ENCODE measurements around the gene COL9A3. TPM values are rescaled to one million over a fixed set of nuclear protein-coding genes. Genes with fewer than 3 reads are reported as not detected.

COL9A3 gene
- total RNA-seq, result 1 to 10 TPM; 1.2 to 2.2 TPM
- under 1 TPM in 1 of 3 donors, not detected in 2; 0.15 TPM for polyA plus RNA-seq
- 0 to 2.0 (median 0.26) reads per million in 6 experiments for total RNA-seq

DNA sequence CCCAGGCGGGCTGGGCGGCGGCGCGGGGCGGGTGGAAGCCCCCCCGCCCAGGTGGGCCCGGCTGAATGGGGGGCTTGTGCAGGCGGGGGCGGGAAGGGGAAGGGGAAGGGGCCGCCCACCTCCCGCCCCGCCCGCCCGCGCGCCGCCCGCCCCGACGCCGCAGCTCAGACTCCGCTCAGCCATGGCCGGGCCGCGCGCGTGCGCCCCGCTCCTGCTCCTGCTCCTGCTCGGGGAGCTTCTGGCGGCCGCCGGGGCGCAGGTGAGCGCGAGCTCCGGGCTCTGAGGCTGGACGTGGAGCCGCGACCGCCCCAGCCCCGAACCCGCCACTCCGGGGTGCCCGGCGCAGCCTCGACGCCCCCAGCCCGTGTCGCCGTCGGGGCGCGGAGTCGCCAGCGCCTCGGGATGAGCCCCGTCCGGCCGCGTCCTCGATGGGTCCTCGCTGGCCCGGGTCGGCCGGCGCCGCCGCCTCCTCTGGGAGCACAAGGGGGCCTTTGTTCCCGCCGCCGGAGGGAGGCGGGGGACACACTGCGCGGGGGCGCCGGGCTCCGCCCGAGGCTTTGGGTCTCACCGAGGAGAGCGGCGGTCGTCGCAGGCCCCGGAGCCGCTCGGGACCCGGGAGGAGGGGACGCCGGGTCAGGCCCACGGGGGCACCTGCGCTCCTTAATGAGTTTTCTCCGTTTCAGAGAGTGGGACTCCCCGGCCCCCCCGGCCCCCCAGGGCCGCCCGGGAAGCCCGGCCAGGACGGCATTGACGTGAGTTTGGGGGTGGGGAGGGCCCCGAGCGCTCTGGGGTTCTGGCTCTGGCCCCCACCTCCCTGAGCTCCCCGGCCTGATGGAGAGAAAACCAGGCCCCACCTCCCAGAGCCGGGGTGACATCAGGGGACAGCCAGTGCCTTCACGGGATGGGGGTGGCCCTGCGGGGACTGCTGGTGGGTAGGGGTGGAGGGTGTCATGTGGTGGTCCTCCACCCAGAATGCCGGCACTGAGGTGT lies at the start of gene COL9A3:
COL9A3 (plus strand) TSS at position 167 of the 990 bp plus-strand sequence; CDS start at position 182, 15 bp downstream.
- H3K4me1 Mint-ChIP-seq, result peaks cover 8 to 17% (median 13%) of the 10 kb centered on the region in 4 donors
- peak within 1 kb of the TSS; percentile 47 to 81 (median 65) for H3K4me3 Mint-ChIP-seq
- no peak for DNase-seq
- ATAC-seq, result peak; percentile 60 to 63
- peaks cover 0 to 7% (median 0%) of the 10 kb centered on the region in 3 donors for H3K36me3 Mint-ChIP-seq
- H3K27me3 Mint-ChIP-seq, result peaks cover 0 to 30% (median 6%) of the 10 kb centered on the region in 5 donors
- POLR2A ChIA-PET, result interaction anchor here (1.4 to 4.1 kb wide), 2 partner anchors 13 to 23 kb away, joined by 4 to 17 read pairs; partner anchors contain the start of gene OGFR
- no peaks in the 10 kb centered on the region for H3K9me3 Mint-ChIP-seq
- H3K27ac Mint-ChIP-seq, result peak within 1 kb of the TSS in 2 of 10 donors; percentile 51 to 75

DNA sequence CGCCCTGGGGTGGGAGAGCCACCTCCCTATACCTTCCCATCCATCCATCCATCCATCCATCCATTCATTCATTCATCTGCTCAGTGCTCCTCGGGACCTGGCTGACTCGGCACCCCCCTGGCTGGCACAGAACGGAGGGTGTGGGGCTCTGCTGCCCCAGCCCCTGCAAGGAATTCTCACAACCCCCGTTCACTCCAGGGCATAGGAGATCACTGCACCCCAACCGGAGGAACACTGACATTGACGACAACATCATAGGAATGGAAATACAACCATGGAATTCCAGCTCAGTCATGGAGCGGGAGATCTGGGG lies 48.7 kb upstream of the COL9A3 start:
- POLR2A ChIA-PET, result interaction anchor here (0.6 to 1.1 kb wide), 2 partner anchors 26 to 36 kb away, joined by 3 read pairs; no protein-coding TSS in a partner anchor
- Mint-ChIP-seq H3K27ac (peak overlapping the region in 1 of 10 donors; percentile 80), H3K27me3 (no peaks in the 10 kb centered on the region)

GRCh38 chr20:62768551-62769287 lies 48.1 kb upstream of the COL9A3 start:
- Mint-ChIP-seq H3K36me3 (no peaks in the 10 kb centered on the region), H3K9me3 (no peaks in the 10 kb centered on the region), H3K4me3 (peak overlapping the region in 3 of 10 donors; percentile 18 to 31 (median 19)), H3K4me1 (peaks cover 15 to 50% (median 29%) of the 10 kb centered on the region in 4 donors), H3K27ac (peak overlapping the region in 6 of 10 donors; percentile 16 to 80 (median 56)), H3K27me3 (no peaks in the 10 kb centered on the region)
- no peak for ATAC-seq
- DNase-seq, result peak in 1 of 10 donors; percentile 0
- POLR2A ChIA-PET, result interaction anchor here (0.6 to 1.1 kb wide), 2 partner anchors 25 to 37 kb away, joined by 3 read pairs; no protein-coding TSS in a partner anchor

More for the DNA sequence above, 48.7 kb upstream of the COL9A3 start:
- Mint-ChIP-seq H3K4me3 (peak overlapping the region in 1 of 10 donors; percentile 43), H3K36me3 (no peaks in the 10 kb centered on the region), H3K9me3 (no peaks in the 10 kb centered on the region), H3K4me1 (peaks cover 13 to 46% (median 27%) of the 10 kb centered on the region in 4 donors)
- no peak for DNase-seq
- no peak for ATAC-seq

GRCh38 chr20:62769346-62770071 lies 47.3 kb upstream of the COL9A3 start:
- peak overlapping the region in 2 of 10 donors; percentile 19 to 31 for H3K4me3 Mint-ChIP-seq
- POLR2A ChIA-PET, result no interaction called here
- no peak for ATAC-seq
- H3K4me1 Mint-ChIP-seq, result peaks cover 18 to 56% (median 36%) of the 10 kb centered on the region in 4 donors
- no peak for DNase-seq
- no peaks in the 10 kb centered on the region for H3K27me3 Mint-ChIP-seq
- H3K27ac Mint-ChIP-seq, result peak overlapping the region in 3 of 10 donors; percentile 14 to 73 (median 16)
- H3K36me3 Mint-ChIP-seq, result no peaks in the 10 kb centered on the region
- H3K9me3 Mint-ChIP-seq, result no peaks in the 10 kb centered on the region

GRCh38 chr20:62770111-62770910 lies 46.5 kb upstream of the COL9A3 start:
- peak overlapping the region in 1 of 10 donors; percentile 37 for H3K27ac Mint-ChIP-seq
- ATAC-seq, result no peak
- peaks cover 21 to 64% (median 42%) of the 10 kb centered on the region in 4 donors for H3K4me1 Mint-ChIP-seq
- H3K9me3 Mint-ChIP-seq, result no peaks in the 10 kb centered on the region
- POLR2A ChIA-PET, result interaction anchor here (0.7 to 1.1 kb wide), 3 partner anchors 24 to 119 kb away, joined by 3 to 4 read pairs (median 3); no protein-coding TSS in a partner anchor
- H3K27me3 Mint-ChIP-seq, result no peaks in the 10 kb centered on the region
- DNase-seq, result no peak
- no peaks in the 10 kb centered on the region for H3K36me3 Mint-ChIP-seq
- H3K4me3 Mint-ChIP-seq, result no peak overlapping the region

- Mint-ChIP-seq H3K9me3 (no peaks in the 10 kb centered on the region), H3K27me3 (no peaks in the 10 kb centered on the region), H3K27ac (no peak overlapping the region), H3K4me1 (peaks cover 24 to 70% (median 47%) of the 10 kb centered on the region in 4 donors), H3K4me3 (no peak overlapping the region), H3K36me3 (no peaks in the 10 kb centered on the region)
- DNase-seq, result no peak
- no peak for ATAC-seq
- POLR2A ChIA-PET, result interaction anchor here (0.7 to 1.1 kb wide), 3 partner anchors 23 to 120 kb away, joined by 3 to 4 read pairs (median 3); no protein-coding TSS in a partner anchor
These were observed 45.9 kb upstream of the COL9A3 start for GRCh38 chr20:62770916-62771315.

DNA sequence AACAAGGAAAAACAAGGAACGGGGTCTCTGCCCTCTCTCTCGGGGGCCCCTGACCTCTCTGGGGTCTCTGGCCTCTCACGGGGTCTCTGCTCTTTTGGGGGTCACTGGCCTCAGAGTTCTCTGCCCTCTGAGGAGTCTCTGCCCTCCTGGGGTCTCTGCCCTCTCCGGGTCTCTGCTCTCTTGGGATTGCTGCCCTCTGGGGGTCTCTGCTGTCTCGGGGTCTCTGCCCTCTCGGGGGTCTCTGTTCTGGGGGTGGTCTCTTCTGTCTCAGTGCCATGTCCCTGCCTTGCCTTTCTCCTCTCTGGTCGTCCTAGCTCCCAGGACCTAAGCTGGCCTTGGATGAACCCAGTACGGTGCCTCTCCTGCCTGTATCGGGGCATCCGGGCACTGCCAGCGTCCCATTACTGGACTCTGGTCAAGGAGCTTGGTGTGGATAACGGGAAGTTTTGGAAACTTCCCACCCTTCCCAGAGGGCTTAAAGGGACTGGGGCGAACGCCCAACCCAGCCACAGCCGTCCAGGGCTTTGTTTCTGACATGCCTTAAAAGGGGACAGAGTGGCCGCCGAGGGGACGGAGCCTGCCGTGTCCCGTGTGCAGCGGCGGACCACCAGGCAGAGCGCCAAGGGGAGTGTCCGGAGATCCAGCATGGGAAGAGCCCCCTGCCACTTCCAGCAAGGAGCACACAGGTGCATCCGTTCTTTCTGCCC lies 45.3 kb upstream of the COL9A3 start:
- H3K27me3 Mint-ChIP-seq, result no peaks in the 10 kb centered on the region
- H3K27ac Mint-ChIP-seq, result peak overlapping the region in 1 of 10 donors; percentile 63
- no peak overlapping the region for H3K4me3 Mint-ChIP-seq
- no peaks in the 10 kb centered on the region for H3K36me3 Mint-ChIP-seq
- H3K9me3 Mint-ChIP-seq, result no peaks in the 10 kb centered on the region
- H3K4me1 Mint-ChIP-seq, result peaks cover 29 to 74% (median 54%) of the 10 kb centered on the region in 4 donors
- ATAC-seq (no peak), DNase-seq (peak in 1 of 10 donors; percentile 40)
- POLR2A ChIA-PET, result interaction anchor here (0.7 to 1.1 kb wide), 2 partner anchors 23 to 33 kb away, joined by 3 read pairs; no protein-coding TSS in a partner anchor

DNA sequence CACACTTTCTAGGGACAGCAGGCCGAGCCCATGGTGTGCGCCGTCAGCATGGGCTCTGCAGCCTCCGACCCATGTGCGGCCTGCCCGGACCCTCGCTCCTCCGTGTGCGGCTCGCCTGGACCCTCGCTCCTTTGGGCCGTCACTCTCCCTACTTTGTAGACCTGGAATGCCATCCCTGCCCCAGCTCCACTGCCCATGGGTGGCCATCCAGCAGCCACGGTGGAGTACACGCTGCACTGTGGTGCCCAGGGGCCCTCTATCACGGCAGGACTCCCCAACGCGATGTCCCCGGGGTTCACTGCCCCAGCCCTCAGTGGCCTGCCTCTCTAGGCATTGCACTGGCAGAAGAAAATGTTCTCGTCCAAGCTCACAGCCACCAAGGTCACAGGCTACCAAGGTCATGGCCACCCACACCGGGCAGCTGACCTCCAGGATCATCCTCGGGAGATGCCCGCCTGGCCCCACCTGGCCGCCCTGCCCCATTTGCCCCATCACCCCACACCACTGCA lies 44.7 kb upstream of the COL9A3 start:
- Mint-ChIP-seq H3K4me1 (peaks cover 31 to 74% (median 57%) of the 10 kb centered on the region in 4 donors), H3K36me3 (no peaks in the 10 kb centered on the region), H3K4me3 (peak overlapping the region in 3 of 10 donors; percentile 6 to 52 (median 49)), H3K27me3 (no peaks in the 10 kb centered on the region), H3K9me3 (no peaks in the 10 kb centered on the region), H3K27ac (peak overlapping the region in 6 of 10 donors; percentile 33 to 60 (median 52))
- no peak for ATAC-seq
- peak in 1 of 10 donors; percentile 52 for DNase-seq
- POLR2A ChIA-PET, result interaction anchor here (1.8 kb wide), 1 partner anchor 22 kb away, joined by 8 read pairs; no protein-coding TSS in a partner anchor

GRCh38 chr20:62772619-62772989 lies 44.2 kb upstream of the COL9A3 start:
- no peaks in the 10 kb centered on the region for H3K36me3 Mint-ChIP-seq
- peak overlapping the region in 3 of 10 donors; percentile 6 to 52 (median 49) for H3K4me3 Mint-ChIP-seq
- POLR2A ChIA-PET, result interaction anchor here (1.0 to 1.8 kb wide), 3 partner anchors 19 to 42 kb away, joined by 3 to 8 read pairs (median 4); no protein-coding TSS in a partner anchor
- ATAC-seq (no peak), DNase-seq (no peak)
- peak overlapping the region in 8 of 10 donors; percentile 35 to 77 (median 58) for H3K27ac Mint-ChIP-seq
- H3K27me3 Mint-ChIP-seq, result no peaks in the 10 kb centered on the region
- peaks cover 30 to 73% (median 57%) of the 10 kb centered on the region in 4 donors for H3K4me1 Mint-ChIP-seq
- H3K9me3 Mint-ChIP-seq, result no peaks in the 10 kb centered on the region

Measured in naive thymus-derived CD8-positive, alpha-beta T cell (primary cell).